HuH-7 (cell line): ENCODE results near the gene MYLK.
"Not testable (repeated sequence)": the region's sequence is repeated elsewhere in the genome, so short reads cannot be mapped to it uniquely, and the experiment has no call there.

ENCODE experiments used
- DNase-seq: peaks from one replicate; pipeline ENCODE4 v3.0.0; 2011; ENCODE audit warnings: low spot score

MYLK gene

DNA sequence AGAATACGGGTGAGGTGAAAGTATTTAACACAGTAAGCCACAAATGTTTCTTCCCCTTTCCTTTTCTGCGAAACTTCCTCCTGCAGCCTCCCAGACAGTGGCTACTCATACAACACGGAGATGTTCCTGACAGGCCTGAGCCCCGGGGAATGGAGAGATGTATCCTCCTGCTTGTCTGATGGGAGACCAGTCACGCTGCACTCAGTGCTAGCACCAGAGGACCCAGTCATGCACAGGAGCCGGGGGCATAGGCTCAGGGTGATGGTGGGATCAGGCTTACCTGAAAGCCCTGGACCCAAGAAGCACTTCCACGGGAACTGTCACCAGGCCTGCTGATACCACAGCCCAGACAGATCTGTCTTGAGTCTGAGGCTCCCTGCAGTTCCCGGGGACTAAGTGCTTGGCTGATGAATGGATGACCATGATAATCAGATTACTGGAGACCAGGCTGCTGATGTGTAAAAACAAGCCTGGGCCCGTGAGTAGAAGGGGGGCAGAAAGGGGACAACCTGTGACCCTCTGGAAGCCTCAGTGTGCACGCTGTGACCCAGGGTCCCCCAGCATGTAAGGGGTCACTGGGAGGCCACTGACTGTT is 162.9 kb downstream of the MYLK start:
- DNase-seq = not testable (repeated sequence)

DNA sequence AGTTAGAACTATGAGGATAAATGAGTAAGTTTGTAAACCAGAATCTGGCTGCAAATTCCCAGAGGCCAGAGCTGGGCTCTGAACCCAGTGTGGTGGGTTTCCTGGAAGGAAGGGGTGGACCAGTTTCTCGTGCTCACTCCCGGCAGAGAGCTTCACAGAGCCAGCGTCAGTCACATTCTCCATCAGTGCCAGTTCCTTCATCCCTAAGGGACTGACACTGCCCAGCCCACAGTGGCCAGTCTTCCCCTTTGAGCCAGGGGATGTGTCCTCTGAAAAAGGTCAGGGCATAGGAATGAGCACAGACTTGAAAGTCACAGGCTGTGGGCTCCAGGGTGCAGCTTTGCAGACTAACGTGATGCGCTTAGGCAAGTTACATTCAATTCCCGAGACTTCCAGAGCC is 163.5 kb downstream of the MYLK start:
- no peak for DNase-seq

DNA sequence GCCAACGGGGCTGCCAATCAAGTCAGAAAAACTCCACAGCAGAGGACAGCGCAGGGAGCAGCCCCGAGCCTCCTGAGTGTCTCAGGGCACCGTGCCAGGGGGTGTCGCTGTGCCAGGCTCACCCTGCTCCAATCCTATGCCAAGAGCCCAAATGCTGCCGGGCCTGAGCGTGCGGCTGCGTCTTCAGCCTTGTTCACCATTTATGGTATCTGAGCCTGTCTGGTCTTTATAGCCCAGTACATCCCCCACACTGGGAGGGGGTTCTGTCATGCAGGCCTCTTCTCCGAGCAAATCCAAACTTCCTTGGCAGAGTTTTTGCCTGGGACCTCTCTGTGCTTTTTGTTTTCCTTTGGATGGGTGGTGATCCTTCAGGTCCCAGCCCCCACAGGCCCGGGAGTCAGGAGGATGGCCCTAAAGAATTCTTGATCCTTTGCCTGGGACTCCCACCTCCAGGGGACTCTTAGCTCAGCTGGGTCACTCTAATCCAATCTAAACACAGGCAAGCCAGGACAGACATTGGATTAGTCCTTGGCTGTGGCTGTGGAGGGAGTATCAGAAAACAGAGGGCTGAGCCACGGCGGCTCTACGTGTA is 164.2 kb downstream of the MYLK start:
- no peak for DNase-seq

DNA sequence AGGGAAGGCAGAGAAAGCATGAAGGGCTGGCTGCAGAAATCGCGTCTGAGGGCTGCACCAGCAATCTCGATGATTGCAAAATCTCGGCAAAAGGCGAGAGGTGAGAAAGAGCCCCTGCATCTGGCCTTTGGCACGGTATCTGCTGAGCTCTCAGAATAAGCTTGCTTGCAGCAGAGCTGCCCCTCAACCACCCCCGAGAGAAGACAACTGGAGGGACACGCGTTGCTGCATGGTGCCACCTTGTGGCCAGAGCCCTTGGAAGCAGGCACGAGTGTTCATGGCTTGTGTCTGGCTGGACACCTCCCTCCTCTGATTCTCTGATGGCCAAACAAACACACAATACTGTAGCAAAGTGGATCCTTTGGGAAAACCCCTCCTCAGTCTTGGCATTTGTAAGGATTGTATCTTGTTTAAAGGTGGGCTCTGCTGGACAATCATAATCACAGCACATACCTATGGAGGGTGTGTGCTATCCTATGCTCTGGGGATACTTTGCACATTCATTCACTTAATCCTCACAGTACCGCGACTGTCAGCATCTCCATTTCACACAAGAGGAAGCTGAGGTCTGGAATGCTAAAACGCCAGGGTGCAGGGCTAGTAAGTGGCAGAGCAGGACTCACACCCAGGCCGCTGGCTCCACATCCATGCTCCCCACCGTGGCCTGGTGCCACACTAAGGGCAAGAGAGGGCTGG is 164.9 kb downstream of the MYLK start:
- DNase-seq = peak; percentile 72

DNA sequence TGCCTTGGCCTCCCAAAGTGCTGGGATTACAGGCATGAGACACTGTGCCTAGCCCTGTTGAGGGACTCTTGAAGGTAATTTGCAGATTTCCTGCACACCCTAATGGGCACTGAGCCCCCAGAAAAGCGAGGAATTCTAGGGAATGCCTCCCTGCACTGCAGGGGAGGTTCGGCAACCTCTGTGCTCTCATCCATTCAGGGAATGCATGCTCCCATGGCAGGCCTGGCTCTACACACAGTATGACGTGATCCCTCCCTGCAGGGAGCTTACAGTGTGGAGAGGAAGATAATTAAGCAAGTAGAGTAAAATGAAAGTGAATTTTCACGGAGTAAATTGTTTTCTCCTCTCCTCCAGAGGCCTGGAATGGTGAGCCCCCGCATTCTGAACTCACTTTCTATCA is 166.0 kb downstream of the MYLK start:
- DNase-seq = no peak

DNA sequence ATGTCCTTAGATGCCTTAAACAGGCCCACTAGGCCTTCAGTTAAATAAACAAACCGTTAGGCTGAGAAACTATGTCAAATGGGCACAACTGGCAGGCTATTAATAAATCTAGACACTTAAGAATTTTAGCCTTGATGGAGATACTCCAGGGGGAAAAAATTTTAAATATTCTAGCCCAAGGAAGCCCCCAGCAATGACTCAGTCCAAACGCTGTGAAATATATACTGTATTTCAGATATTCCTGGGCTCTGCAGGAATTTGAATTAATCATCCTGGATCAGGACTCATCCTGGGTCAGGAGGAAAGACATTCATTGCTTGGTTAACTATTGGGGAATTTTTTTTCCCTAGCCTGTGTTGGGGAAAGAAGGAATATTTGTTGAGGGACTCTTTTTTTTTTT is 166.7 kb downstream of the MYLK start:
- not testable (repeated sequence) for DNase-seq

DNA sequence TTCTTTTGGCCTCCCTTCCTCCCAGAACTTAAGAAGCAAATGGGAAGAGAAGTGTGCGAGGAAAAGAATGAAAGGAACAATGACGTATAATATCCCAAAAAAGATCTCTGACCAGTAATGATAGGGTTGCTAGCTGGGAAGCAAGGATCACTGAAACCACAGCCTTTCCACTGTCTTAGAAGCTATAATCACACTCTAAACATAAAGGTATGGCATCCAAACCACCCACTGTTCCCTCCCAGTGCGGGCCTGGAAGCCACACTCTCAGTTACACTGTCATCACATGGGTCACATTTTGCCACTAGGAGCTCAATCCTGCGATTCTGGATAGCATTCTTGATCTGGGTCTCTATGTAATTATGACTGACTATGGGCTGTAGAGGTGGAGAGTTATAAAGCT is 167.7 kb downstream of the MYLK start:
- DNase-seq = no peak

DNA sequence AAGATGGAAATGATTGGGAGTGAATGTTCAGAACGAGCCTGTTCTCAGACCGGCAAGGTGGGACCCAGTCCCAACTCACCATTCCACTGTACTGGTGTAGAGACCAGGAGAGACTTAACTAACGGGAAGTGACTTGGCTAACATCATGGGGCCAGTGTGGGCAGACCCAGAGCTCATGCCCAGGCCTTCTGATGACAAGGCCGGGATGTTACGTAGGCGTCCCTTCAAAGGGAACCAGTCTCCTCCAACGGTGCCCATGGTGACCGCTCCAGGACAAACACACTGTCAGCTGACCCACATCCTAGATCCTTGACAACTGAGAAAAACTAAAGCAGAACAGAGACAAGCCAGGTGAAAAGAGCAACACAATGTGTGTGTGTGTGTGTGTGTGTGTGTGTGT is 170.9 kb downstream of the MYLK start:
- no peak for DNase-seq

DNA sequence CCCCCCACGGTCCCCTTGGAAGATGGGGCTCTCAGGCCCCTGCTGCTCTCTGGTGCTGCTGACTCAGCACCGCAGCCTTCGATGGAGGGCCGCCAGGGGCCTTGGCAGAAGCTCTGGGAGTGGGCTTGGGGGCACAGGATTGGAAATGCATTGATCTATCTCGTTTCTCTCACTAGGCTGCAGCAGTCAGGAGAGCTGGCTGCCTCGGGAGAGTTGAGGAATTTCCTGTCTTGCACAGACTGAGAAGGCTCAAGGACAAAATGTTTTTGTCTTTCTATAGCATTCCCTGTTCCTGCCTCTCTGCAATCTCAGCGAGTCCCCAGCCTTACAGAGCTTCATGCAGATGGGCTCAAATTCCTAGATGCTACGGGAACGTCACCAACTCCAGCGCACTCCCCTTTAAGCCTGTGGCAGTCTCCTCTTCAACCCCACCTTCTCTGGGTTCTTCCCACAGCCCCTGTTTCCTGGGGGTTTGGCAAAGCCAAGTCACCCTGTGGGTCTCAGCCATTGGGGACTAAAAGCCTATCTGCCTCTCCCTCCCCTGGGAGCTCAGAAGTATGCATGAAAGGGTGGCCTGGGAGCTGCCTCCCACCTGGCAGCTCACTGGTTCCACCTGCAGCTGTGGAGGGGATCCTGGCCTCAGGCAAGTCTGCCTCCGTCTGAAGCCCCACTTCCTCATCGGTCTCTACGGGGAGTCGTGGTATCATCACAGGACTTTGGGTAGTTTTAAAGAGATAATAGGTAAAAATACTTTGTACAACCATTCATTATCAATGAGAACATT is 171.9 kb downstream of the MYLK start:
- DNase-seq = no peak

DNA sequence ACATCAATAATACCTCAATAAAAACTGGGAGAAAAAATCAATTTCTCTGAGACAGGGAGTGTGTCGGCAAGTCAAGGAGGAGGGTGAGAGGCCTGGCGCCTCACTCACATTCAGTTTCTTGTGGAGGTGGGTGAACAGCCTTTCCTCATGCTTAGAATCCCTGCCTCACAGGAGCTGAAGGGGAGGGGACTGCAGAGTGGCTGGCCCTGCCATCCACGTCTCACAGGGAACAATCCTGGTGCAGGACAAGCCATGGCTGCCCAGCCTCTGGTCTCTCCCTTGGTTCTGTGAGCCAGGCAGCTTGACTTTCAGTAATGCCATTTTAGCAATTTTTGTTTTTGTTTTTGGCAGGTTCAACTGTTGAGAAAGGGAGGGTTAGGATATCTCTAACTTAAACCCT is 172.8 kb downstream of the MYLK start:
- no peak for DNase-seq

DNA sequence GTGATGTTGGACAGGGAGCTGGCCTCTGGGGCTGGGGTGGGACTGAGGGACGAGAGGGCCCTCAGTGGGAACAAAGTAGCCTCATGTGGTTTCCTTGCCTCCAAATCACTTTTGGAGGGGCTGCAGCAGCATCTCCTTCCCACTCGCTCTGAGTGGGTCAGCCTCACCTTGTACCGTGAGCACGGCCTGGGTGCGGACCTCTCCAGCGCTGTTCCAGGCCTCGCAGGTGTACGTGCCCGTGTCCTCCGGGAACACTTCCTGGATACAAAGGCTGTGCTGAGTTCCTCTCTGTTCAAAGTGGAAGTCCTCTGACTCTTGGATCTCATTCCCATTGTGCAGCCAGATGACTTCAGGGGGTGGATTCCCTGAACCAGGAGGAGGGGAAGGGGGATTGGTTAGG is 175.6 kb downstream of the MYLK start:
- DNase-seq = no peak

DNA sequence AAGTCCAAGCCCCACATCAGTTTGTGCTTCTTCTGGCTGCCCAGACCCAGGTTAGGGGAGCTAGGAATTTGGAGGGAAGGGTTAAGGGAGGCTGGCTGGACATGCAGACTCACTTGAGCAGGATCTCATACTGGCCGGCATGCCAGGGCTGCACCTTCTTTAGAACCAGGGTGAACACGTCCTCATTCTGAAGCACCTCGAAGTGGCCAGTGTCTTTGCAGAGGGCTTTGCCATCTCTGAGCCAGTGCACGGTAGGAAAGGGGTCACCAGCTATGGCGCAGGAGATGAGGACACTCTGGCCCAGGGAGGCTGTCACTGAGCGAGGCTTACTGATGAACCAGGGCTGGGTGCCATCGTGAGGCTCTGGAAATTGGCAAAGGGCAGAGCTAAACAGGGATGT is 176.5 kb downstream of the MYLK start:
- not testable (repeated sequence) for DNase-seq

DNA sequence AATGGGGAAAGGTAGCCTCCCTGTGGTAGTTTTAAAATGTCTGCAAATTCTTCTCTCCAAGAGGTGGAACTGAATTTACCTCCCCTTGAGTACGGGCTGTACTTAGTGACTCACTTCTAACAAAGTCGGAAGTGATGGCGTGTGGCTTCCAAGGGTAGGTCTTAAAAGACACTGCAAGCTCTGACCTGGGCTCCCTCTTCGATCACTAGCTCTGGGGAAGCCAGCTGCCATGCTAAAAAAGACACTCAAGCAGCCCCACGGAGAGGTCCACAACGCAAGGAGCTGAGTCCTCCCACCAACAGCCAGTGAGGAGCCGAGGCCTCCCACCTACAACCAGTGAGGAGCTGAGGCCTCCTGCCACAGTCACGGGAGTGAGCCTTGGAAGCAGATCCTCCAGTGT is 177.3 kb downstream of the MYLK start:
- DNase-seq = no peak

DNA sequence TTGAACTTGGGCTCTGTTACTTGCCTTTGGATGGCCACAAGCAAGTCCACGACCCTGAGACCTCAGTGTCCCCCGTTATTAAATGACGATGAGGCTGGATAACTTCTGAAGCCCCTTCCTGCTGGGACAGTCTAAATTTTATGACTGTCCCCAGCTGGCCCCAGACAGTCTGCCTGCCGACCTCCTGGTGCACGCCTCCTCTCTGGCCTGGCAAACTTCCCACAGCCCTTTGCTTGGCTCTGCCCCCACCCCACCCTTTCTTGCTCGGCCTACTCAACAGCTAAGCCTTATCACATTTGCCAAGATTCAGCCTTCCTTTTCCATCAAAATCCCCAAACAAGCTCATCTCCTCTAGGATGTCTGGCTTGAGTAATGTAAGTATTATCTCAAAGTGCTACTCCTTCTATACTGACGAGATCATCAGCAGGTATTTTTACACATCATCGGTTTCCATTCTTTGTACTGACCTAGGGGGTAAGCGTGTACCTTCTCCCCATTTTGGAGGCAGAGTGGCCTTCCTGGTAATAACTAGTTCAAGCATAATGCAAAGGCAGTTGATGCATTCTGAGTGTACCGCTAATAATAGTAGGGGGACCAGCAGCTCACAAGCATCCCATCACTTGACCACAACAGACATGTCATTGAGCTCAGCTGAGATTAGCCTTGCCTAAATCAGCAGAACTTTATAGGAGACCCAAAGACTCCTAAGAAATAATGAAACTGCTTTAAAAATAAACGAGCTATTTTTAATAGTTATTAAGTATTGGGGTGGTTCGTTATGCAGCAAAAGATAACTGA is 178.4 kb downstream of the MYLK start:
- no peak for DNase-seq

DNA sequence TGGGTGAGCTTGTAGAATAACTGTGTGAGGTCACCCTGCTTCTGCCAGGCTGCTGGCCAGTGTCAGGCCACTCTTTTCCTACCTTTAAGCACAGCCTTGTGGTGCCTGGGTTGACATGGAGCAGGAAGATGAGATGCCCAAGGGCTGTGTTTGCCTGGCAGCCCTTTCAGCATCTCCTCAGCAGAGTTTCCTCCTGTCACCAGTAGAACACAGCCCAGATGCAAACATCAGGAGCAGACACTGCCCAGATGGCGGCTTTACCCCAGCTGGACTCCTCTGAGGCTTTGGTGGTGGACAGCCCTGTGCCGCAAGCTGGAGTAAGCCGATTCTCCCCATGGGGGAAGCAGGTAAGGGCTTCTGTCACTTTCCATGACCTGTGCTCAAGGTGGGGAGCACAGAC is 180.5 kb downstream of the MYLK start:
- not testable (repeated sequence) for DNase-seq

DNA sequence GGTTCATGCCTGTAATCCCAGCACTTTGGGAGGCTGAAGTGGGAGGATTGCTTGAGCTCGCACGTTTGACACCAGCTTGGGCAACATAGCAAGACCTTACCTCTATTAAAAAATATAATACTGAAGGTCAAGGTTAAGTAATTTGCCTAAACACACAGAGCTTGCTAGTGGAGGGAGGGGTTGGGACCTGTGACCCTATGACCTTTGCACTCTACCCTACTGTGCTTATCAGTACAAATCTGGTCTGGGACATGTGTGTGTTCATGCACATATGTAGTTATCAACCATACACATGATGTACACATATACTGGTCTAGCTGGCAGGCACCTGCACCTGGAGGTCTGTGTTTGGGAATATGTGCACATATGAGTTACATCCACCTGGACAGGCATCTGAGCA is 181.4 kb downstream of the MYLK start:
- DNase-seq = no peak

DNA sequence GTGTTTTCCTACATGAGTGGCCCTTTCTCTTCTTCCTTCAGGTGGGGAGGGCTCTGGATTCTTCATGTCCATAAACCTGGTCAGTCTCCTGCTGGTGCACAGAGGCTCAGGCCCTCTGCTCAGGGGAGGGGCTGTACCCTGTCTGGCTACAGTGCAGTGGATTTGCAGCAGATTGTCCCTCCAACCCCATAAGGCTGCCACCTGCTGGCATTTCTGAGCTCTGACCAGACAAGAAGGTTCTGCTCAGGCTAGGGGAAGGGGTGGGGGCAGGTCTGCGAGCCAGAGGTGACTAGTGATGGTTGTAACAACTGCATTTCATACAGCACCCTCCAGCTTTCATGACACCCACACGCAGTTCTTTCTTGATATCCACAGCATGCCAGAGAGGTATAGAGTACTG is 182.1 kb downstream of the MYLK start:
- DNase-seq = peak; percentile 48

DNA sequence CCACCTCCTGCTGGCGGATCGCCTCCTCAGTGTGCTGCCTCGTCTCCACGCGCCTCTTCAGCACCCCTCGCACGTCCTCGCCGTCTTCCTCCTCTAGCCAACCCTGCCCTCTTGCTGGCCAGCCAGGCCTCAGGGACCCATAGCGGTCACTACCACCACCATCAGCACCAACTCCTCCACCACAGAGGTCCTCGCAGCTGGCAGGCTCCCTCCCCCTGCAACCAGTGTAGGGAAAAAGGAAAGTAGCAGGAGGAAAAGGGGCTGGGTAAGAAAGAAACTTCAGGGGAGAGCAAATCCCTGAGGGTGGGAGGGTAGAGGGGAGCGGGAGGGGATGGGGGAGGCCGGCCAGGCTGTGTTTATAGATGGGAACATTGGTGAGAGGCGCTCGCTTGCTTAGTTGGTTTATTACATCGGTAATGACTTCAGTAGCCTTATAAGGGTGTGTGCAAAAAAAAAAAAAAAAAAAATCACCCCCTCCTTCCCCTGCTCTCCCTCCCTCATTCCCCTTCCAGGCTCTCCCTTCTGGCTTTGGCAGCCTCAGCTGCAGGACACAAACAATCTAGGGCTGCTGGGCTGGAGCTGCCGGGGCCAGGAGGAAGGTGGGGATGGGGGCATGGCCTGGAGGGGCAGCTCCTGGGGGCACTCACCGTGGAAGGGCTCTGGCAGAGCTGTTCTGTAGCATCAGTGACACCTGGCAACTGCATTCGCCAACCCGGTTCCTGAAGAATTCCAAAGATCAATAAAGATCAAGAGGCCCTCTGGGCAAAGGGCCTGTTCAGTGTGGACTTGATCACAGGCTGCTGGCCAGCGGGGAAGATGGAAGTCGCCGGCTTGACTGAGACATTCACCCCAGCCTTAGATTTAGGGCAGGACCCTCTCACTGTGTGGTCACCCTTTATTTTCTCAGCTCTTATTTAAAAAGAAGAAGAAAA is 183.1 kb downstream of the MYLK start:
- DNase-seq = no peak

DNA sequence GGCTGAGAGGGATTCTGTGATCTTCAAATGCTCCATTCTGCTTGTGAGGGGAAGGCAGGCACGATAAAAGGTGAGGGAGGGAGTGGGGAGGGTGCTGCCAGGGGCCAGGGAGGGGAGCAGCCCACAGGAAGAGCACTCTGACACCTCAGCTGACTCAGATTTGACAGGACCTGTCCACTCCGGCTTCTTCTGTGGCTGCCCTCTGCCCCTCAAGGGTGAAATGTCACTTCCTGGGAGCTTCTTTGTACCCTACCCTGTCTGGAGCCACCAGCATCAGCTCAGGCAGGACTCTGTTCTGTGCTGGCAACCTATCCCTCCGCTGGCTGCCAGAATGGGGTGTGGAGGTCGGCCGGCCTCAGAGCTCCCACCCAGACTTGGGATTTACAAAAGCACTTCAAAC is 185.3 kb downstream of the MYLK start:
- DNase-seq = no peak

DNA sequence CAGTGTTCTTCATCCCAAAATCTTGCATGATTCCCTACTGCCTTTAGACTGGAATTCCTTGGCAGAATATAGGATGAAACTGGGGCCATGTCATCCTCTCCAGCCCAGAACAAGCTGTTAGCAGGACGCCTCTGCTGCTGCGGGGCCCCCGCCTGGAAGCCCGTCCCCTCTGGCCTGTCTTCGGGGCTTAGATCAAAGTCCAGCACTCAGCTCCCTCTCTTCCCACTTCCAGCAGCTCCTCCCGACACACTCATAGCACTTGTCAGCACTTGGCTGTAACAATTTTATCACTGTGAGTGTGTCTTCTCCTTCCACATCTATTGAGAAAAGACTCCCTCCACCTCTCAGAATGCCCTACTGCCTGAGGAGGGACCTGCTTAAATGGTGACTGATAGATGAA is 187.3 kb downstream of the MYLK start:
- no peak for DNase-seq
